ENCODE results near the gene CENPT.

The CENPT gene, protein sequence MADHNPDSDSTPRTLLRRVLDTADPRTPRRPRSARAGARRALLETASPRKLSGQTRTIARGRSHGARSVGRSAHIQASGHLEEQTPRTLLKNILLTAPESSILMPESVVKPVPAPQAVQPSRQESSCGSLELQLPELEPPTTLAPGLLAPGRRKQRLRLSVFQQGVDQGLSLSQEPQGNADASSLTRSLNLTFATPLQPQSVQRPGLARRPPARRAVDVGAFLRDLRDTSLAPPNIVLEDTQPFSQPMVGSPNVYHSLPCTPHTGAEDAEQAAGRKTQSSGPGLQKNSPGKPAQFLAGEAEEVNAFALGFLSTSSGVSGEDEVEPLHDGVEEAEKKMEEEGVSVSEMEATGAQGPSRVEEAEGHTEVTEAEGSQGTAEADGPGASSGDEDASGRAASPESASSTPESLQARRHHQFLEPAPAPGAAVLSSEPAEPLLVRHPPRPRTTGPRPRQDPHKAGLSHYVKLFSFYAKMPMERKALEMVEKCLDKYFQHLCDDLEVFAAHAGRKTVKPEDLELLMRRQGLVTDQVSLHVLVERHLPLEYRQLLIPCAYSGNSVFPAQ

DNA sequence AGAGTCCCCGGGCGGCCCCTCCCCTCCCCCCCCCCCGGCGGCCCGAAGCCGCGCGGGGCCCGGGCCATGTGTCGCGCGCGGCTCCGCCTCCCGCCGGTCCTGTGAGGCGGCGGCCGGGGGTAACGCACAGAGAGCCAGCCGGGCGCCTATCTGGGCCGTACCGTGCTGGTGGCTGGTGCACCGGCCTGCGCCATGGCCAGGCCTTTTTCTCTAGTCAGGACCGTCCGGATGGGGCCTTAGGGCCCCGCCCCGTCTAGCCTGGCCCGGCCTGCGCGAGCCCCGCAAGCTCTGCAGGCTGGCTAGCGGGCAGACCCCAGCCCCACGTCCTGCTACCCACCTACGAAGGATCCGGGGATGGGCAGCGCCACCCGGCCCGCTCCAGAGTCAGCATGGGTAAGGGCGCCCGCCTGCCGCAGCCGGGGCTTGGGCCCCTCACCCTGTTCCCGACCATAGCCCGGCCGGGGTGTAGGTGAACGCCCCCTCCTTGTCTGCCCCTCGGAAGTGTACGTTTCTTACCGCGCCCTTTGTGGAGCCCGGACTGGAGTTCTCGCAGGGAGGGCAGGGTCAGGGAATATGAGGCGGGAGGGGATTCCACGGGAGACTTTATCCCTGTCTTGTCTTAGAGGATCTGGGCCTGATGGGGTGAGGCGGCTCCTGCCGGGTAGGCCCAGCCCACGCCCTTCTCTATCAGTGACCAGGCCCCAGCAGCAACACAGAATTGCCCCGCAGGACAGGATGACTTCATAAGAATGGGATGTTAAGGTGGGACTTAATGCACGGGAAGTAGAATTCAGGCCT, at the start of gene CENPT:
TSS of gene CENPT (minus strand) at position 630 of the 798 bp plus-strand sequence. CDS start 13,834 bp downstream, outside the sequence.
- DNase-seq: peak; percentile 54

DNA sequence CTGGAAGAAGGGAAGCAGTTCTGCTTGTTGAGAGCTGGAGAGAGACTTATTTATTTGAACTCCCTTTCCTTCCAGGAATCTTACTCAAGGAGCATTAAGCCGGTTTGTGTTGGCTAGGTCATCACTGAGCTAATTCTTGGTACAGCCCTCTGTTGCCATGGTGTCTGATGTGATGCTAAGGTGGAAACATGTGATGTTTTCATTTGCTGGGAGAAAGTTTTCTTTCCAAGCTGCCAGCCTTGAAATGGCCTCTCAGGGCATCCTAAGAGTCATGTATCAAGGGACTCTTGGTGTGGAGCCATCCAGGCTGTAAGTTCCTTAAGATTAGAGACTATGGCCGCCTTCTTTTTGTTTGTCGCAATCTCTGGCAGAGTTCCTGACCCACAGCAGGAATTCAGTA, 49.7 kb upstream of the CENPT start:
- no peak for DNase-seq

DNA sequence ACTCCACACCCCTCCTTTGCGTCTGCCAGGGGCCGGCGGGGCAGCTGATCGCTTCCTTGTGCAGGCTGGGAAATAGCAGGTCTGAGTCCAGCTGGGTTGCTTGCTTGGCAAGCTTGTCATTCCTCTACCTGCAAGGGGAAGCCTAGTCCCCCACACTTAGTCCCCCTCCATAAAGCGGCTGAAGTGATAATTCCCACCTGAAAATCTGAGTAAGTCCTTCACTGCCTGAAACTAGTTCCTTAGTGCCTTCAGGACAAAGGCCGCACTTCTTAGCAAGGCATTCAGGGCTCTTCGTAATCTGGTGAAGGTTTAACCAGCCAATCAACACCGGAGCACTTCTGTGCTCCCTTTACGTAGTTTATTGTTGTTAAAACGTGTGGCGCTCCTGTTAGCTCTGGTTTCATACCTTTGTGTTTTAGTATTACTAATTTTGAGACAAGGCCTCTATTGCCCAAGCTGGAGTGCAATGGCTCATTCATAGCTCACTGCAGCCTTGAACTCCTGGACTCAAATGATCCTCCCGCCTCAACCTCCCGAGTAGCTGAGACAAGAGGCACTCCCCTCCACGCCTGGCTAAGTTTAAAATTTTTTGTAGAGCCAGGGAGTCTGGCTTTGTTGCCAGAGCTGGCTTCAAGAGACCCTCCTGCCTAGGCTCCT, 46.4 kb upstream of the CENPT start:
- no peak for DNase-seq

DNA sequence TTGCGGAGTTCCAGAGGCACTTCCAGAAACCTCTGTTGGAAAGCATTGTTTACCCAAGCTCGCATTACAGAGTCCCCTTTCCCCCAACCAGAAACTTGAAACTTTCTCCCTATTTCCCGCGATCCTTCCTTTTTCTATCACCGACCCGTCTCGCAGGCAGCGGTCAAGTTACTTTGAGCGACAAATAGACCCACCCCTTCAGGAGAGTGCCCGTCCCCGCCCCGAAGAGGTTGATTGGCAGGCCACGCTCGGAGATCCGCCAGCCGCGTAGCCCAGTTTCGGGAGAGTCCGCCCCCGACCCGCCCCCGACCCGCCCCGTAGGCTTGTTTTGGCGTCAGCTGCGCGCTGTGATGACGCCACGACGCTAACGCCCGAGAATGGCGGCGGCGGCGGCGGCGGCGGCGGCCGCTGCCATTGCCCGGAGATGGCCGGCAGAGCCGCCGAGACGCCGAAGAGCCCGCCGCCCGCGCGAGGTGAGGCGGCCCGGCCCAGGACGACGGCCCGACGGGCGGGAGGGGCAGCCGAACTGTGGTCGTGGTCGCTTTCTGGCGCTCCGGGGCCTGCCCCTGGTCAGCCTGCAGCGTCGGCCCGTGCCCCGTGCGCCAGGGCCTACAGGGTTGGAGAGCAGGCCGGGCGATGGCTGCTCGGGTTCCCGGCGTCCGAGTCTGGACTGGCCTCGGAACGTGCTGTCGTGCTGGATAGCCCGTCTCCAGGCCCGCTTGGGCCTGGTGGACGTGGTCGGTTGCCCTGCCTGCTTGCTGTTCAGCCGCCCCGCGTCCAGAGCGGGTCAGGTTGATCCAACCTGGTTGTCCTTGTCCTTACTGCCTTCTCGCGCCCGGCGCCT, 45.6 kb upstream of the CENPT start, which contains the start of gene PSKH1:
TSS of gene PSKH1 (plus strand) at position 356 of the 844 bp plus-strand sequence. CDS start 15,496 bp downstream, outside the sequence.
- peak; percentile 92 for DNase-seq

DNA sequence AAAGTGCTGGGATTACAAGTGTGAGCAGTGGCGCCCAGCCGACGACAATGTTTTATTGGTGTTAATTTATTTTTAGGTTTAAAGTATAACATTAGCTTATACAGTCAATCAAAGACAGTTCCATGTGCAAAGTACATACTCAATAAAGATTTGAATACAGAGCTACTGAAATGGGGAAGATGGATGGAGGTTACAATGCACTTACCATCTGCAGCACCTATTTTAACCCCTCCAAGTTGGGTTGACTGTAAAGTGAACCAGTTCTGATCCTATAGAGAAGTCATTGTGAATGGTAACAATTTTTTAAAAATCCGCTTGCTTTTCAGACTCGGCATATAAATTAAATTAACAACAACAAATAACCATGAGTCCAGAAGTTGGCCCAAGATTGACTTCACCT, 44.9 kb upstream of the CENPT start:
- no peak for DNase-seq

DNA sequence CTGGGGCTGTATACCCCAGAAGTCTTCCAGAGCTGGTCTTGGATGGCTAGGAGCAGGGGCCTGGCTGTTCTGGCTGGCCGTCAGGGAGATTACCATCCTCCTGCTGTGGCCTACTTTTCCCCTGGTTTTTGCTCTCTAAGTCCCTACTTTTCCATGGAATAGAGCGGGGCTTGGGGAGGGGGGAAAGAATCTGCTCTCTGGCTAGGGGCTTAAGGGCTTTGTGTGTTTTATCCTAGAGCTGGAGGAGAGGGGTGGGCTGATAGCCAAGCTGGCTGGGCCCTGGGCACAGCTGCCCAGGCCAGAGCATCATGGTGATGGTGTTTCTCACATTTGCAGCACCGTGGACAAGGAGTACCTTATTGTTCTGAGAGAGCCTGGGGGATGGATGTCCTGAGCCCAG, 40.8 kb upstream of the CENPT start:
- DNase-seq: no peak

DNA sequence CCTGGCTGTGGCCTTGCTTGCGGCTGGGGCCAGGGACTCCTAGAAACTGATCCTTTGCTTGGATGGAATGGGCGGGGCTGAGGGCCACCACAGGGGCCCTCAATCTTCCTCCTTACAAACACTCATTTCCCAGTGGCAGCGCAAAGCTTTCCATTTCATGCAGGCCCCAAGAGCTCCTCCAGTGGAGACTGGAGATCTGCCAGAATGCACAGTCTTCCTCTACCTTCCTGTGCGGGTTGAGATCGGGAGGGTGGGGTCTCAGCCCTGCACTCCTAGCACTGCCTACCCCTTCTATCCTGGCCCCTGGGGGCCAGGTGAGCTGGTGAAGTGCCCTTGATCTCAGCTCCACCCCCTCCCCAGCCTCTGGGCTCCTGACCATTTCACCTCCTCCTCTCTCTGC, 38.9 kb upstream of the CENPT start:
- DNase-seq: no peak

DNA sequence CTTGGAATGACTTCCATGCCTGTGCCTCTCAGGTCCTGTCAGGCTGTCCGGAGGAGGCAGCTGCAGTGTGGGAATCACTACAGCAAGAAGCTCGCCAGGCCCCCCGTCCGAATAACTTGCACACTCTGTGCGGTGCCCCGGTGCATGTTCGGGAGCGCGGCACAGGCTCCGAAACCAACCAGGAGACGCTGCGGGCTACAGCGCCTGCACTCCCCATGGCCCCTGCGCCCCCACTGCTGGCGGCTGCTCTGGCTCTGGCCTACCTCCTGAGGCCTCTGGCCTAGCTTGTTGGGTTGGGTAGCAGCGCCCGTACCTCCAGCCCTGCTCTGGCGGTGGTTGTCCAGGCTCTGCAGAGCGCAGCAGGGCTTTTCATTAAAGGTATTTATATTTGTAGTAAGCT, 38.5 kb upstream of the CENPT start:
- DNase-seq: no peak

DNA sequence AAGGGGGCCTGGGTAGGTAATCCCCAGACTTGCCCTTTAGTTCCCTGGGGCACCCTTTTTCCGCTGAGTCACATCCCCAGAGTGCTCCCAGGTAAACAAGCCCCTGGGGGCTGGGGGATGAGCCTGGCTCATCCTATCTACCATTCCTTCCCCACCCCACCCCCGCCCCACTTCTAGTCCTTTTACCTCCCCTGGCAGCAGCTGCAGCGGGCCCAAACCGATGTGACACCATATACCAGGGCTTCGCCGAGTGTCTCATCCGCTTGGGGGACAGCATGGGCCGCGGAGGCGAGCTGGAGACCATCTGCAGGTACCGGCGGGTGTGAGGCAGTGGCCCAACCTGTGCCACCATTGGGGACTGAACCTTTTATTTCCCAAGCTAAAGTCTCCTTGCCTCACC, 38.1 kb upstream of the CENPT start:
- DNase-seq: no peak

DNA sequence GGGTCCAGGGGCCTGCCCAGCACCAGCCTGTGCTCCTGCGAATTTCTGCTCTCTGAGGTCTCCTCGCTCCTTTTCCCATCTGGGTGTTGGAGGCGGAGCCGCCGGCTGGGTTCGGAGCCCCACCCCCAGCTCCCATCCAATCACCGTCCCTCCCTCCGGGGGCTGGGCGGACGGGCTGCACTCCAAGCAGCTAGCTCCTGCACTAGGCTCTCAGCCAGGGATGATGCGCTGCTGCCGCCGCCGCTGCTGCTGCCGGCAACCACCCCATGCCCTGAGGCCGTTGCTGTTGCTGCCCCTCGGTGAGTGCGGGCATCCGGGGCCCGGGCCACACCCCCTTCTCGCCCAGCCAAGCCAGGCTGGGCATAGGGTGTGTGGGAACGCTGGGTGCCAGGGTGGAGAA, 37.2 kb upstream of the CENPT start, which contains the start of gene NRN1L:
TSS of gene NRN1L (plus strand) at position 202 of the 400 bp plus-strand sequence. CDS start at position 221, 19 bp downstream.
- DNase-seq: no peak

DNA sequence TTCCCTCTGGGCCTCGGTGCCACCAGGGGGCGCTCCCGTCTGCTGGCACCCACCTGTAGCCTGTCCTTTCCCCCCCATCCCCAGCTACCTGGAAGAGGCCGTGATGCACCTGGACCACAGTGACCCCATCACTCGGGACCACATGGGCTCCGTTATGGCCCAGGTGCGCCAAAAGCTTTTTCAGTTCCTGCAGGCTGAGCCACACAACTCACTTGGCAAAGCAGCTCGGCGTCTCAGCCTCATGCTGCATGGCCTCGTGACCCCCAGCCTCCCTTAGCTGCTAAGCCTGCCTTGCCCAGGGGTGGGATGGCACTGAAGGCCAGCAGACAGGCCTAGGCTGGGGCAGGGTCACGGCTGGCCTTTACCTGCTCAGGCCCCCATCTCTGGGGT, 36.4 kb upstream of the CENPT start:
- DNase-seq: peak; percentile 72

DNA sequence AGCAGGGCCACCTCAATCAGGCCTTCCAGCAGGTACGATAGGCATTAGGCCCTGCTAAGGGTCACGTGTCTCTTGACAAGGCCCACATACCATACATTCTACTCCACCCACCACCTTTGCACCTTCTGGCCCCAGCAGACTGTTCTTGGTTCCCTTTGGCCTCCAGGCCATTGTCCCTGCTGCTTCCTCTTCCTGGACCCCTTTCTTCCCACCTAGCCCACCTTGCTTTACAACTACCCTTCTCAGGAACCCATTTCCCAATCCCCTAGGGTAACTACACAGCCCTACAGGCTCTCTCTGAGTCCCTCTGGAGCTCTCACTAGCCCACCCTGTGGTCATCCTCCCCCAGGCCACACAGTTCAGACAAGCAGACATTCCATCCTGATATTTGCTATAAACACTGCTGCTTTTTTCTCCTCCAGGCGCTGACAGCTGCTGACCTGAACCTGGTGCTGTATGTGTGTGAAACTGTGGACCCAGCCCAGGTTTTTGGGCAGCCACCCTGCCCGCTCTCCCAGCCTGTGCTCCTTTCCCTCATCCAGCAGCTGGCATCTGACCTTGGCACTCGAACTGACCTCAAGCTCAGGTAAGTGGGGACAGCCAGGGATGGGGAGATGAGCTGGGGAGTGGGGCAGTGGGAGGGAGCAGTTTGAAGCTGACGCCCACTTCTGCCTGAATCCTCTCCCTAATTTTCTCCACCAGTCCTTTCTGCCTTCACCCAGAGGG, 35.8 kb upstream of the CENPT start:
- DNase-seq: no peak

DNA sequence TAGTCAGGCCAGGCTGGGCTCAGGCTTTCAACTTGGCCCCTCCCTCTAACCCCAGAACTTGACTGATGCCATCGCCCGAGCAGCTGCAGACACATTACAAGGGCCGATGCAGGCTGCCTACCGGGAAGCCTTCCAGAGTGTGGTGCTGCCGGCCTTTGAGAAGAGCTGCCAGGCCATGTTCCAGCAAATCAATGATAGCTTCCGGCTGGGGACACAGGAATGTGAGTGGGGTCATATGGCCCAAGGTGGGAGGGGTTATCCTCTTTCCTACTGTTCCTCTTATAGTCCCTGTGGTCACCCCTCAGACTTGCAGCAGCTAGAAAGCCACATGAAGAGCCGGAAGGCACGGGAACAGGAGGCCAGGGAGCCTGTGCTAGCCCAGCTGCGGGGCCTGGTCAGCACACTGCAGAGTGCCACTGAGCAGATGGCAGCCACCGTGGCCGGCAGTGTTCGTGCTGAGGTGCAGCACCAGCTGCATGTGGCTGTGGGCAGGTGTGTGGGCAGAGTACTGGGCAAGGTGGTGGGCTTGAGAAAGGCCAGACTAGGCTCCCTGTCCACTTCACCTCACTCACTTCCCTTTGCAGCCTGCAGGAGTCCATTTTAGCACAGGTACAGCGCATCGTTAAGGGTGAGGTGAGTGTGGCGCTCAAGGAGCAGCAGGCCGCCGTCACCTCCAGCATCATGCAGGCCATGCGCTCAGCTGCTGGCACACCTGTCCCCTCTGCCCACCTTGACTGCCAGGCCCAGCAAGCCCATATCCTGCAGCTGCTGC, 35.1 kb upstream of the CENPT start:
- DNase-seq: no peak

DNA sequence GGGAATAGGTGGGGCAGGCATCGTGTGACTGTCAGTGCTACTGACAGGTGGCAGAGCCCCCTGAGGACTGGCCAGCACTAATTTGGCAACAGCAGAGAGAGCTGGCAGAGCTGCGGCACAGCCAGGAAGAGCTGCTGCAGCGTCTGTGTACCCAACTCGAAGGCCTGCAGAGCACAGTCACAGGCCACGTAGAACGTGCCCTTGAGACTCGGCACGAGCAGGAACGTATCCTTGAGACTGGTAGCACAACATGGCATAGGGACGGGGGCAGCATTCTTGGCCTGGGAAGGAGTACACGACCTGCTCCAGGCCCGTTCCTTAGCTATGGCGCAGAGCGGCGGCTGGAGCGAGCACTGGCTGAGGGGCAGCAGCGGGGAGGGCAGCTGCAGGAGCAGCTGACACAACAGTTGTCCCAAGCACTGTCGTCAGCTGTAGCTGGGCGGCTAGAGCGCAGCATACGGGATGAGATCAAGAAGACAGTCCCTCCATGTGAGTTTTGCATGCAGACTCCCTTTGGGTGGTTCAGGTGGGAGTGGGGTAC, 34.2 kb upstream of the CENPT start:
- no peak for DNase-seq

DNA sequence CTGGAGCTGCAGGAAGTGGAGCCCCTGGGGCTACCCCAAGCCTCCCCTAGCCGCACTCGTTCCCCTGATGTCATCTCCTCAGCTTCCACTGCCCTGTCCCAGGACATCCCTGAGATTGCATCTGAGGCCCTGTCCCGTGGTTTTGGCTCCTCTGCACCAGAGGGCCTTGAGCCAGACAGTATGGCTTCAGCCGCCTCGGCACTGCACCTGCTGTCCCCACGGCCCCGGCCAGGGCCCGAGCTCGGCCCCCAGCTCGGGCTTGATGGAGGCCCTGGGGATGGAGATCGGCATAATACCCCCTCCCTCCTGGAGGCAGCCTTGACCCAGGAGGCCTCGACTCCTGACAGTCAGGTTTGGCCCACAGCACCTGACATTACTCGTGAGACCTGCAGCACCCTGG, 33.1 kb upstream of the CENPT start:
- DNase-seq: no peak

DNA sequence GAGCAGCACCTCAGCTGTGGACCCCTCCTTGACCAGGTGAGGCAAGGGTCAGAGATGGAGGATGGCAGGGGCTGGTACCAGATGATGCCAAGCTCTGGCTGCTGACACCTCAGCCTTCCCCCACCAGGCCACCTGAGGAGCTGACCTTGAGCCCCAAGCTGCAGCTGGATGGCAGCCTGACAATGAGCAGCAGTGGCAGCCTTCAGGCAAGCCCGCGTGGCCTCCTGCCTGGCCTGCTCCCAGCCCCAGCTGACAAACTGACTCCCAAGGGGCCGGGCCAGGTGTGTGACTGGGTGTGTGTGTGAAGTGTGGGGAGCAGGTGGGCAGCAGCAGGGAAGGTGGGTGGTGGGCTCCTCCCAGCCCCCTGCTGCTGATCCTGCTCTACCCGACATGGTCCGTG, 32.4 kb upstream of the CENPT start:
- no peak for DNase-seq

DNA sequence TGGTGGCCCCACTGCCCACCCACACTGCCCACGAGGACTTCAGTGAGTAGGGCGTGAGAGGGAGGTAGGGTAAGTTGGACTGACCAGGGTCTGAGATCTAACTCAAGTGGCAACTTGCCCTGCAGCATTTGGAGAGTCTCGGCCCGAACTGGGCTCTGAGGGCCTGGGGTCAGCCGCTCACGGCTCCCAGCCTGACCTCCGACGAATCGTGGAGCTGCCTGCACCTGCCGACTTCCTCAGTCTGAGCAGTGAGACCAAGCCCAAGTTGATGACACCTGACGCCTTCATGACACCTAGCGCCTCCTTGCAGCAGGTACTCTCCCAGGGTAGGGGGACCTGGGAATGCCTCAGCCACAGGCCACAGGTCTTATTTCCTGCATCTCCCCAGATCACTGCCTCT, 32.0 kb upstream of the CENPT start:
- no peak for DNase-seq

DNA sequence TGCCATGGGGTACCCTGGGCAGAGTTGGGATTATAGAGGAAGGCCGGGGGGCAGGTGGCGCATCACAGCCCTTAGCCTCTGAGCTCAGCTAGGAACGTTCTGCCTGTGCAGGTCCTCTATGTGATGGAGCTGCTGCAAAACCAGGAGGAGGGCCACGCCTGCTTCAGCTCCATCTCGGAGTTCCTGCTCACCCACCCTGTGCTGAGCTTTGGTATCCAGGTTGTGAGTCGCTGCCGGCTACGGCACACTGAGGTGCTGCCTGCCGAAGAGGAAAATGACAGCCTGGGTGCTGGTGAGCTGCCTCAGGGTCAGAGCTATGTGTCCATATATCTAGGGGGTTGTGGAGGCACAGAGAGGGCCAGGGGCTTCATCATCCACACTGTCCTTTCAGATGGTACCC, 31.4 kb upstream of the CENPT start:
- no peak for DNase-seq

DNA sequence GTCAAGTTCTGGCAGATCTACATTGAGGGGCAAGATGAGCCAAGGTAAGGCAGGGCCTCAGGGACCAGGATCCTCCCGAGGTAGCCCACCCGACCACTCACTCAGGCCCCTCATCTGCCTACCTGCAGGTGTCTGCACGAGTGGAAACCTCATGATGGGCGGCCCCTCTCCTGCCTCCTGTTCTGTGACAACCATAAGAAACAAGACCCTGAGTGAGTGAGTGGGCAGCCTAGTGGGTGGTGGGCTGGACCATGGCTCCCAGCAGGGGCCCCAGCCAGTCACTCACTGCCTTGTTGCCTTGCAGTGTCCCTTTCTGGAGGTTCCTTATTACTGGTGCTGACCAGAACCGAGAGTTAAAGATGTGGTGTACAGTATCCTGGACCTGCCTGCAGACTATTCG, 30.7 kb upstream of the CENPT start:
- DNase-seq: no peak

DNA sequence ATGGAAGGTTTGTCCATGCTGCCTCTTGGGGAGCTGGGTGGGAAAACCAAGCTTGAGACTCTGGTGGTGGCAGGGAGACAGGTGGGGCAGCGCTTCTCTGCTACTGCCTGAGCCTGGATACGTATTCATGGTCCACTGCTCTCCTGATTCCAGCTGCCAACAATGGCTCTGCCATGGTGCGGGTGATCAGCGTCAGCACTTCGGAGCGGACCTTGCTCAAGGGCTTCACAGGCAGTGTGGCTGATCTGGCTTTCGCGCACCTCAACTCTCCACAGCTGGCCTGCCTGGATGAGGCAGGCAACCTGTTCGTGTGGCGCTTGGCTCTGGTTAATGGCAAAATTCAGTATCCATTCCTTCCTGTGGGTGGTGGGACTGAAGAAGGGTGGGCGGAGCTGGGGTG, 29.6 kb upstream of the CENPT start:
- DNase-seq: no peak

Measured in activated gamma-delta T cell treated with Interleukin-2 at 50 U/mL for 16 hours (primary cell).